ENCODE results near the gene STK31.
"Not testable (repeated sequence)": the region's sequence is repeated elsewhere in the genome, so short reads cannot be mapped to it uniquely, and the experiment has no call there.

The STK31 gene

GRCh38 chr7:23710000-23710399 is at the start of gene STK31:
STK31 (plus strand) TSS chr7:23710219; CDS start chr7:23710286, 67 bp downstream.
- DNase-seq = no peak

DNA sequence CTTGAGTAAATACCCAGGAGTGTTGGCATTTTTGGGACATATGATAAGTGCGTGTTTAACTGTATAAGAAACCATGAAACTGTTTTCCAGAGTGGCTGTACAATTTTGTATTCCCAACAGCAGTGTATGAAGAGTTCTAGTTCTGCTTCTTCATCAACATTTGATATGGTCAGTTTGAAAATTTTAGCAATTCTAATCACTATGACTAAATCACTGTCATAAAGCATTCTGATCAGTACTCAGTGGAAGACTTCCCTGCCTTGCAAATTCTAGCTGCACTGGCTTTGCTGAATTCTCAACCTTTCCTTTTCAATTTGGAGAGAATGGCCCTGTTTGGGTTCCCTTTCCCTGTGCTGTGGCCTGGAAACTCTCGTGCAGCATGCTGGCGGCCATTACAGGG is 48.6 kb upstream of the STK31 start:
- no peak for DNase-seq

- DNase-seq = no peak
Observed at GRCh38 chr7:23662124-23662983, 47.7 kb upstream of the STK31 start.

DNA sequence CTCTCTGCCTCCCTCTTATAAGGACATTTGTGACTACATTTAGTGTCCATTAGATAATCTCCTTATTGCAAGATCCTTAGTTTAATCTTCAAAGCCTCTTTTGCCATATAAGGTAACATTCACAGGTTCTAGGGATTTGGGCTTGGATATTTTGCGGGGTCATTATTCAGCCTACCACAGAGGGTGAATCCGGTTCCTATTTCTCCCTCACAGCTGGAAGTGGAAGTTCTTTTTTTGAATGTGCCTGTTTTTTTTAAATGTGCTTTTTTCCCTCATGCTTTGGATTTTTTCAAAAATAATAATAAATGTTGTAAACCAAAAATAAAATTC is 47.1 kb upstream of the STK31 start:
- DNase-seq = no peak

- no peak for DNase-seq
Observed at GRCh38 chr7:23664122-23664521, 45.9 kb upstream of the STK31 start.

GRCh38 chr7:23672033-23672432 is 38.0 kb upstream of the STK31 start:
- no peak for DNase-seq

DNA sequence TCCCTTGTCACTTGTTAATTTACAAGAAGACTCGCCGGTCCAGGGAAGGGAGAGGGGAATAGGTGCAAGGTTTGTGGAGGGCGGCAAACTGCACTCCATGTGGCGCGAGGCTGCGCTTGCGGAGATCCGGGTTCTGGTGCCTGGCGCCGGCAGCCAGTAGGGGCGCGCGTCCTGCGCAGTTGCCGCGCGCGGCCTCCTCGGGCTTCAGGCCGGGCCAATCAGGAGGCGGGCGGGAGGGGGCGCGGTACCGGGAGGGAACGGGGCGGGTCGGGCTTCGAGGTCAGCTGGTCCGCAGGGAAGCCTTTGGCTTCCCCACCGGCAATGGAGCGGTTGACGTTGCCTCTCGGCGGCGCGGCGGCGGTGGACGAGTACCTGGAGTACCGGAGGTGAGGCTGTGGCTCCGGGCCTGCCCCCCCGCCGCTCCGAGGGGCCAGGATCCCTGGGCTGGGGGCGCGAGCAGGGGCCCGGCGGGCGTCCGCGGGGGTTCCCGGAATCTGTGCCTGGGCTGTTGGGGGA is 30.1 kb upstream of the STK31 start, which contains the start of gene FAM221A:
Gene FAM221A (plus strand): TSS at position 302 of the 516 bp plus-strand sequence. CDS start 20 bp downstream, at position 322.
- peak; percentile 82 to 91 for DNase-seq

GRCh38 chr7:23680414-23681405 is 29.3 kb upstream of the STK31 start:
- DNase-seq = peak in 1 of 2 experiments; percentile 20

GRCh38 chr7:23684041-23684440 is 26.0 kb upstream of the STK31 start:
- not testable (repeated sequence) for DNase-seq

GRCh38 chr7:23685731-23686130 is 24.3 kb upstream of the STK31 start:
- DNase-seq = no peak

DNA sequence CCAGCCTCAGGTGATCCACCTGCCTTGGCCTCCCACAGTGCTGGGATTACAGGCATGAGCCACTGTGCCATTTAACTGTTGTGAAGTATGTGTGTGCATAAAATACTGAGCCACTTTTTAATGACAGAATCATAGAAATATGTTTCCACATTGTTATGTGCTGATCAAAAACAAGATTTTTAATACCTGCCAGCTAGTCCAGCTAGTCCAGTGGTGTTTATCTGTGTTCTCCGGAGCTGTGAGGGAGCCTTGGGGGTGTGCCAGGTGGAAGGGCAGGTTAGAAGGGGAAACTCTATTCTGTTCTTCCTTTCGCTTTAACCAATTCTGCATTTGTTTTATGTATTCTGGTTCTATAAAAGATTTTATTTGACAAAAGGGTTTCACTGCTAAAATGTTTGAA is 23.0 kb upstream of the STK31 start:
- DNase-seq = no peak

DNA sequence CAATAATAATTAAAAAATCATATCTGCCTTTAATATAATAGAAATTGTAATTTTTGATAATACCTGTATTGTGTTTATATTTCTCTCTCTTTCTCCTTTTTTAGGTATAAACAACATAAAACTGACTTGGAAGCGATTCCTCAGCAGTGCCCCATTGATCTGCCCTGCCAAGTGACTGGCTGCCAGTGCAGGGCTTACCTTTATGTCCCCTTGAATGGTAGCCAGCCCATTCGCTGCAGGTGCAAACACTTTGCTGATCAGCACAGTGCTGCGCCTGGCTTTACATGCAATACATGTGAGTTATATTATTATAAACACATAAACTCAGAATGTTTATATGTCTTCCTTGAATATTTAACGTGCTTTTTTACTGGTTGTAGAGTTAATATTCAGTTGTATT is 20.9 kb upstream of the STK31 start:
- DNase-seq = no peak

GRCh38 chr7:23691320-23691719 is 18.7 kb upstream of the STK31 start:
- DNase-seq = no peak

- no peak for DNase-seq
Observed at GRCh38 chr7:23693224-23693623, 16.8 kb upstream of the STK31 start.

- peak; percentile 9 to 46 for DNase-seq
Observed at GRCh38 chr7:23696916-23697441, 13.0 kb upstream of the STK31 start.

DNA sequence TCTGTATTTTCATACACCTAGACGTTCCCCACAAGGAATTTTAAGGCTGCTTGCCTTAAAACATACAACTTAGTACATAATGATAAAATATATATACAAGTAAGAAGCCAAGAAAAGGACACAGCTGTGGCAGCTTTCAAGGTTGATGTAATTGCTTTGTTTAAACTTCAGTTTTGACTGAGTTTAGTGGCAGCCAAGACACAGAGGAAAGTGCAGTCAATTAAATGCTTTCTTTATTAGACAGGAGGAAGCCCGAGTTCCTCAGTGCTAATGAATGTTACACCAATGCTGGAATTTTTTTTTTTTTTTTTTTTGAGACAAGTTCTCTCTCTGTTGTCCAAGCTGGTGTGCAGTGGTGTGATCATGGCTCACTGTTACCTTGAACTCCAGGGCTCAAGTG is 11.2 kb upstream of the STK31 start:
- no peak for DNase-seq

DNA sequence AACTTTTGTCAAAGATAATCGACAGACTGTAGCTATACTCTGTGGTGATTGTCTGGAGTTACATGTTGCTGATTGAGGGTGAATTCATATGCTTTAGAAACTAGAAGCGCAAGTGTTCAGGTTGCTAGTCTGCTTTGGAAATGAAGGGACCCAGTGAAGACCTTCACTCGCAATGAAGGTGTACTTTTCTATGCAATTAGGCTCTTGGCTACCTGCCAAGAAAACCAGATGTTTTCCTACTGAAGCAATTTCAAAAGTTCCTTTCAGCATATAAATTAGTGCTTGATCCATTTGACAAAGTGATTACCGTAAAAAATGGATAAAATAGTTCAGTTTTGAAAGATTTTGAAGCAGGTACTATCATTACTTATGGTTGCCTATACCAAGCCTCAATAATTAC is 10.0 kb upstream of the STK31 start:
- DNase-seq = no peak

DNA sequence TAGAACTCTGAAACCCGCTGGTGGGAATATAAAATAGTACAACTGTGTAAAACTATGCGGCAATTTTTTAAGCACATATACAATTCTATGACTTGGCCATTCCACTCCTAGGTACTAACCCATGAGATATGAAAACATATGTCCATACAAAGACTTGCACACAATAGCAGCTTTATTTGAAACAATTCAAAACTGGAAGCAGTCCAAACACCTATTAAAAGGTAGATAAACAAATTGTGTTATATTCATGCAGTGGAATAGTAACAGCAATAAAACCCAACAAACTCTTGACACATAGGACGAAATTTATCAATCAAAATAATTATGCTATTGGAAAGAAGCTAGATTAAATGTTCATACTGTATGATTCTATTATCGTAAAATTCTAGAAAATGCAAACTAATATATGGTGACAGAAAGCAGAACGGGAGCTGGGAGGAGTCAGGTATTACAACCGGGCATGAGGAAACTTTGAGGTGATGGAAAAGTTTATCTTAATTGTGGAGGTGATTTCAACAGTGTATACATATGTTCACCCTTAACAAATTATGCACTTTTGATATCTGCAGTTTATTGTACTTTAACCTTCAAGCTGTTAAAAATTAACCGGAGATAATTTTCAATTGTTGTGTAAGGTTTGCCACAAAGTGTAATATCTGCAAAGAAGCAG is 803 bp upstream of the STK31 start:
- DNase-seq = no peak

GRCh38 chr7:23712368-23713284 is 2.6 kb downstream of the STK31 start:
- peak in 1 of 2 experiments; percentile 40 for DNase-seq

- no peak for DNase-seq
Observed at GRCh38 chr7:23713285-23714149, 3.5 kb downstream of the STK31 start.

GRCh38 chr7:23714150-23714464 is 4.1 kb downstream of the STK31 start:
- no peak for DNase-seq

All from NCI-H1930 (cell line).